GM19023 (cell line): ENCODE results near the gene GCSAML.
"Not testable (repeated sequence)": the region's sequence is repeated elsewhere in the genome, so short reads cannot be mapped to it uniquely, and the experiment has no call there.

ENCODE experiments used
- ATAC-seq: cut with Tn5 transposase; IDR thresholded peaks from one replicate; pipeline ENCODE4 v1.9.1; 2021; ENCODE audit warnings: mild to moderate bottlenecking, moderate library complexity; ENCODE audit not compliant: unreplicated experiment

The GCSAML gene

DNA sequence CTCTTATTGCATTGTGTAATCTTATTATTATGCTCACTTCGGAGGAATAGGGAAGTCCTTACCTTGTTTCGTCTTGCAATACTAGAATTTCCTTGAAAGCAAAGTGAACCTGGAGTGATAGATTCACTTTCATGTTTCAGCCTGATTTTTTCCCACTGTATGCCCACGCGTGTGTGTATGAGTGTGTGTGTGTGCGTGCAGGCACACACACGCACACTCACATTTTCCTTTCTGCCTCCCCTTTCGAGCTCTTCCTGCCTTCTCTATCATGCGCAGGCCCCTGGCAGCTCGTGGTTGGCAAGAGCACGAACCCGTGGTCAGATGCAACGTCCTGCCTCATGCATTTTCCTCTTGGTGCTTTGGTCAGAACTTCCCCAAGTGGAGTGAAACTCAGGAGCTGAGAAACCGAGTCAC, at the start of gene GCSAML:
TSS of gene GCSAML (plus strand) at position 366 of the 414 bp plus-strand sequence. CDS start 58 bp downstream, outside the sequence.
- ATAC-seq = no peak

DNA sequence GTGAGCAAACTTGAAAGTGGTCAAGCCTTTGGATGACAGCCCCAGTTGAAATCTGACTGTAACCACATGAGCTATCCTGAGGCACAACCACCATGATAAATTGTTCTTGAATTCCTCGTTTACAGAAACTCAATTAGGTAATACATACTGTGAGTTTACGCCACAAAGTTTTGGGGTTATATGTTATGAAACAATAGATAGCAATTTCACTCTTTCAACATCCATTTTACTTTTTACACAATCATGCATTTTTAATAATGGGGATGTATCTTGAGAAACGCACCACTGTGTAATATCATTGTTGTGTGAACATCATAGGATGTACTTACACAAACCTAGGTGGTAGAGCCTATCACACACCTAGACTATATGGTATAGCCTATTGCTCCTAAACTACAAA, 48.1 kb upstream of the GCSAML start:
- no peak for ATAC-seq

- ATAC-seq = no peak
Measured at GRCh38 chr1:247506831-247507230, 42.1 kb upstream of the GCSAML start.

GRCh38 chr1:247517795-247518612, 30.9 kb upstream of the GCSAML start:
- ATAC-seq = no peak

DNA sequence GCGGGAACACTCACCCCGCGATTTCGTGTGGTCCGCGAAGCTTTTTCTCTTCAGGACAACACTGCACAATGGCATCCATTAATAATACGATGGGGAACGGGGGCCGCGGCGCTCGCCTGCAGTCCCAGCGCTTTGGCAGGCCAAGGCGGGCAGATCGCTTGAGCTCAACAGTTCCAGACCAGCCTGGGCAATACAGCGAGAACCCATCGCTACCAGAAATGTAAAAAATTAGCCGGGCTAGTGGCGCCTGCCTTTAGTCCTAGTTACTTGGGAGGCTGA, 30.4 kb upstream of the GCSAML start:
- ATAC-seq = no peak

DNA sequence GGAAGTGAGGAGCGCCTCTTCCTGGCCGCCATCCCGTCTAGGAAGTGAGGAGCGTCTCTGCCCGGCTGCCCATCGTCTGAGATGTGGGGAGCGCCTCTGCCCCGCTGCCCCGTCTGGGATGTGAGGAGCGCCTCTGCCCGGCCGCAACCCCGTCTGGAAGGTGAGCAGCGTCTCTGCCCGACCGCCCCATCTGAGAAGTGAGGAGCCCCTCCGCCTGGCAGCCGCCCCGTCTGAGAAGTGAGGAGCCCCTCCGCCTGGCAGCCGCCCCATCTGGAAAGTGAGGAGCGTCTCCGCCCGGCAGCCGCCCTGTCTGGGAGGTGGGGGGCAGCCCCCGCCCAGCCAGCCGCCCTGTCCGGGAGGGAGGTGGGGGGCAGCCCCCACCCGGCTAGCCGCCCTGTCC, 27.0 kb upstream of the GCSAML start:
- ATAC-seq = not testable (repeated sequence)

DNA sequence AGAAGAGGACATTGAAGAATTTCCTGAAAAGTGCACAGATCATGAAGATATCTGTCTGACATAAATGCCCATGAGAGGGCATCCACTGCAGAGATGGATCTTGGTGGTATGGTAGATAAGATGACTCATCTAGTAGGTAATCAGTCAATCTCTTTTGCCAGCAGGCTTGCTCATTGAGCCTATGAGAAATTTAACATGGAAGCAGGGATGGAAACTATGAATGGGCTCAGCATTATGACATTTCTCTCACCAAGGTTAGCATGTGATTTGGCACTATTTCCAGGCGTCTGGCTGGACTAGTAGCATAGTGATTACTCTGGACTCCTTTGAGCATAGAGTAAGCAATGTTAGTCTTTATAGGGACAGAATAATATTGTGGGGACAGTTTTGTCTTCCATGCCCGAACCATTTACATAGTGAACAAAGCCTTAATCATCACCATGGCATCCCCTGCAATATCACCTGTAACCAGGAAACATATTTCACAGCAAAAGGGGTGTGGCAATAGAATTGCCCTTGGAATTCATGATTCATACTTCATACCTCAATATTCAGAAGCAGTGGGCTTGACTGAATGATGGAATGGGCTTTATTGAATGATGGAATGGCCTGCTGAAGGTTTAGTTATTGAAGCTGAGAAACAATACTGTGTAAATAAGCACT, 20.0 kb upstream of the GCSAML start:
- ATAC-seq = no peak

DNA sequence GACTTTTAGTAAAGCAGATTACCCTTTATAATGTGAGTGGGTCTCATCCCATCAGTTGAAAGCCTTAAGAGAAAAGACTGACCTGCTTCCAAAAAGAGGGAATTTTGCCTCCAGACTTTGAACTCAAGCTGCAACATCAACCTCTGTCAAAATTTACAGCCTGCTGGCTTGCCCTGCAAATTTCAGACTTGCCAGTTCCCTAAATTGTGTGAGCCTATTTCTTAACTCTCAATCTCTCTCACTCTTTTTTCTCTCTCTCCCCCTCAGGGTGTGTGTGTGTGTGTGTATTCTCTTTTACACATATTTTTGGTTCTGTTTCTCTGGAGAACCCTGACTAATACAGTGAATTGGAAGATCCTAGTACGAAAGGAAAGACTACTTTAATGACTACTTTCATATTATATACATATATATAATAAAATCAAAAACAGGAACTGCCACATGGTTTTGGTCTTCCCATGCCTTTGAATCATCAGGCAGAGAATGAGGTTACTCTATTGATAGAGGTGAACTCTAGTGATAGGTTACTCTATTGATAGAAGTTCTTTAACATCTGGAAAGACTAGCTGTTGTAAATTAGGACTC, 19.1 kb upstream of the GCSAML start:
- ATAC-seq = no peak

GRCh38 chr1:247530785-247531184, 18.1 kb upstream of the GCSAML start:
- no peak for ATAC-seq

DNA sequence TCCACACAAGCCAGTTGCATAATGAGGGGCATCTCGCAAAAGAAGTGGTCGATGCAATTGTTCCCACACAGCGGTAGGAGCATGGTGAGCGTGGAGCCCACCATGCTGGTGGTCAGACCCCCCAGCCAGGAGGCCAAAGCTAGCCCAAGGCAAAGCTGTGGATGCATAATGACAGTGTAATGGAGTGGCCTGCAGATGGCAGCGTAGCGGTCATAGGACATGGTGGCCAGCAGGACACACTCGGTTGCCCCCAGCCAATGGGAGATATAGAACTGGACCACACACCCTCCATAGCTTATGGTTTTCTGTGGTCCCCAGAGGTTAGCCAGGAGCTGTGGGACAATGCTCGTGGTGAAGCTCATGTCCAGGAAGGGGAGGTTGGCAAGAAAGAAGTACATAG, 17.0 kb upstream of the GCSAML start:
- no peak for ATAC-seq

GRCh38 chr1:247535402-247535801, 13.5 kb upstream of the GCSAML start:
- no peak for ATAC-seq

DNA sequence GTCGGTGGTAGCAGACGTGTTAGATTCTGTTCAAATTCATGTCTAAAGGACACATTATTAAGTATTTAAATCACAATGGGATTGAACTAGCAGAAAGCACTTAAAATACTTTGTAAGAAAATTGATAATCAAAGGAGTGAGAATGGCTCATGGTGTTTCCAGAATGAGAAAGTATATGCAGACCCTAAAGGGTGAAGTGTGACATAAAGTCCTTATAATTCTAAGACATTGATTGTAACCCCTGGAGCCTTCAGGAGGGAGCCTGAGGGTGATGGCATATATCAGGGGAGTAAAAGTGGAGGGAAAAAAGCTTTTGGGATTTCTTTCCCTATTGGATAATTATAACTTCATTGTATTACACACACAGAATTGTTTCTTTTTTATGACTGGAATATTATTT, 12.6 kb upstream of the GCSAML start, which contains the start of gene OR2C3:
TSS of gene OR2C3 (minus strand) at position 101 of the 400 bp plus-strand sequence. CDS start 3,929 bp downstream, outside the sequence.
- ATAC-seq = no peak

DNA sequence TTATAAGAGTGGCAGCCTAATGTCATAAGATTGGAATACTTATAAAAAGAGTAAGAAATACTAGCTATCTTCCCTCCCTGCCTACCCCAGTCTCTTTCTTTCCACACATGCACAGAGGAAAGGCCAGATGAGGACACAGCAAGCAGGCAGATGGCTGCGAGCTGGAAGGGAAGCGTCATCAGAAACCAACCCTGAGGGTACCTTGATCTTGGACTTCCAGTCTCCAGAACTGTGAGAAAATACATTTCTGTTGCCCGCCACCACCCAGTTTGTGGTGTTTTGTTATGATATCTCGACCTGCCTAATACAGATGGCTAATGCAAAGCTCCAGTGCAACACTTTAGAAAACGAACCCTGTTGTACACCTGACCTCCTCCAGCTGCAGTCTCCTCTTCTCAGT, 10.4 kb upstream of the GCSAML start:
- no peak for ATAC-seq

GRCh38 chr1:247539215-247539614, 9.7 kb upstream of the GCSAML start:
- no peak for ATAC-seq

GRCh38 chr1:247540581-247540980, 8.4 kb upstream of the GCSAML start:
- ATAC-seq = no peak

DNA sequence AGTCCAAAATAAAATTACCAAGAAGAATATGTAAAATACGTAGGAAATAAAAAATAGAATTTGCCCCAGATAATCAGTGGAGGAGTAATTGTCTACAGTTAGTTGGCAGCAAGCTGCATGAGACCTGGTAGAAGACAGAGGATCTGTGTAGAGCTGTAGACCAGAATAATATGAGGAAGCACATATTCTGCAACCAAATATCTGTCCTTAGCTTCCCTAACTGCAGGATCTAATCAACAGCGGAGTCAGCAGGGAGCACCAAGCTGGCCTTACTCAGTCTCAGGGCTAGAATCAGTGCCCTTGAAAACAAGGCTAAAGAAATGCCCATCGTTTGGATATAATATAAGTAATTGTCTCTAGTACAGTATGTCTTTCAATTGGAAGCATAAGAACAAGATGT, 6.1 kb upstream of the GCSAML start:
- ATAC-seq = no peak

- no peak for ATAC-seq
Measured at GRCh38 chr1:247548092-247548491, 842 bp upstream of the GCSAML start.

DNA sequence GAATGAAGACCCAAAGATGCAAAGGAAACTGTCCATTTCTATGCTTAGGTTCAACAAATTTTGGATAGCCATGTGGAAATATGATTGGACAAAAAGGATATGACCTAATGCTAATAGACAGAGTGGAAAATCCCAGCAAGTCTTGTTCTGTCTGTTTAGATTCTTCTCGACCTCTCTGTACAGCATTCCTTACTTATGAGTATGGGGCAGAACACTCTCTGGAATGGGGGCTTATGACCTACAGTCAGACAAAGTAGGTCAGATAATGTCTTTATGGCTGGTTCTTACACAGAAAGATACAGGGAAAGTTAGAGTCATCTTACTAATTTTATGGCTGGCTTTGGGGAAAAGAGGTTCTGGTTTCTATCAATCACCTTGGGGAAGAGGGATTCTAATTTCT, 2.8 kb downstream of the GCSAML start:
- no peak for ATAC-seq

GRCh38 chr1:247552231-247552630, 3.3 kb downstream of the GCSAML start:
- no peak for ATAC-seq

DNA sequence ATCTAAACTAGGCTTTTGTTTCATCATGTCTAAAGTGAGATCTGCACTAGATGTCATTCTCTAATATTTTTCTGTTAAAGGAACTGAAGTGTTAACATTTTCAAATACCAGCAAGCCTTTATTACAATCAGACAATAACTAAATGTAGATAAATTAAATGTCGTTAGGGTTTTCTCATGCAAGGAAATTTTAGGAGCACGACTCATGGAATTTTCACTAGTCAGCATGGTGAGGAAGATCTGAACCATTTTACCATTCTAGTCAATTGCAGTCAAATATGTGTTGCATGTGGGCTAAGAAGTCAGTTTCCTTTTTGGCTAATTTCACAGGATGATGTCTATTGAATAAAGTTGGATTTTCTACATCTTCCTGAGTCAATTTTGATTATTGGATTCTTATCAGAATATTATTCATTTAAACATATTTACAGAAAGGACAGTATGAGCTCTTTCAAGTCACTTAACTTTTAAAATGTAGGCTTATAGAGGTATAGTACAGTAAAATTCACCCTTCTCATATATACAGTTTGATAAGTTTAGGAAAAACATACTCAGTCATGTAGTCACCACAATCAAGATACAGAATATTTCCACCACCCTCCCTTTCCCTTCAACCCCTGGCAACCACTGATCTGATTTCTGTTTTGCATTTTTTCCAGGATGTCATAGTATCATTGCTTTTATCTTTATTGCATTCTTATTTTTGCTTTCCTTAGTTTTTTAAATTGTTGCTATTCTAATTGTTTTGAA, 9.2 kb downstream of the GCSAML start:
- ATAC-seq = no peak

- no peak for ATAC-seq
Measured at GRCh38 chr1:247561711-247562110, 12.8 kb downstream of the GCSAML start.
